A673 (cell line): ENCODE data around the gene NTRK1.

Experiments
- EZH2 ChIP-seq: fragments of 200-600 bp; sonication (generic); IDR thresholded peaks from 2 replicates; pipeline ENCODE4 v1.6.1; 2017; ENCODE audit warnings: borderline replicate concordance, low read depth, mild to moderate bottlenecking, mixed read lengths, antibody characterized with exemption, low read length; ENCODE audit not compliant: poor library complexity, severe bottlenecking
- TF ChIP-seq, protein P1 (sequence below): fragments of 300-800, 200-600 bp; sonication (generic); conservative IDR thresholded peaks from 2 replicates; pipeline ENCODE4 v1.5.1; 2017; ENCODE audit warnings: low read depth, mild to moderate bottlenecking, antibody characterized with exemption, low read length, moderate library complexity, mixed read lengths

DNA sequence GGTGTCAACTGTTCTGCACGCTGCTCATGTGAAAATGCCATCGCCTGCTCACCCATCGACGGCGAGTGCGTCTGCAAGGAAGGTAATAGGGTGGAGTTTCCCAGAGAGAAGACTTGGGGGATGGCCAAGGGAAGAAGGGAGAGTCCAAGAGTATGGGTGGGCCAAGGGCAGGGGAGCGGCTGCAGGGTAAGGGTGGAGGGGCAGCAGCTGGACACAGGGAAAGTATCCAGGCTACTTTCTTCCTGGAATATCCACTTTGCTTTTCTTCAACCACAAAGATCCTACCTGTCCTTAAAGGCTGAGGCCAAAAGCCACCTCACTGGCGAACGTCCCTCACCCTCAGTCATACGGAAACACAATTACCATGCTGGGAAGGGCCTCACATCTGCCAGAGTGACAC lies 48.3 kb downstream of the NTRK1 start:
- TF ChIP-seq, protein P1, sequence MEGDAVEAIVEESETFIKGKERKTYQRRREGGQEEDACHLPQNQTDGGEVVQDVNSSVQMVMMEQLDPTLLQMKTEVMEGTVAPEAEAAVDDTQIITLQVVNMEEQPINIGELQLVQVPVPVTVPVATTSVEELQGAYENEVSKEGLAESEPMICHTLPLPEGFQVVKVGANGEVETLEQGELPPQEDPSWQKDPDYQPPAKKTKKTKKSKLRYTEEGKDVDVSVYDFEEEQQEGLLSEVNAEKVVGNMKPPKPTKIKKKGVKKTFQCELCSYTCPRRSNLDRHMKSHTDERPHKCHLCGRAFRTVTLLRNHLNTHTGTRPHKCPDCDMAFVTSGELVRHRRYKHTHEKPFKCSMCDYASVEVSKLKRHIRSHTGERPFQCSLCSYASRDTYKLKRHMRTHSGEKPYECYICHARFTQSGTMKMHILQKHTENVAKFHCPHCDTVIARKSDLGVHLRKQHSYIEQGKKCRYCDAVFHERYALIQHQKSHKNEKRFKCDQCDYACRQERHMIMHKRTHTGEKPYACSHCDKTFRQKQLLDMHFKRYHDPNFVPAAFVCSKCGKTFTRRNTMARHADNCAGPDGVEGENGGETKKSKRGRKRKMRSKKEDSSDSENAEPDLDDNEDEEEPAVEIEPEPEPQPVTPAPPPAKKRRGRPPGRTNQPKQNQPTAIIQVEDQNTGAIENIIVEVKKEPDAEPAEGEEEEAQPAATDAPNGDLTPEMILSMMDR, result no peak
- TF ChIP-seq EZH2, result no peak
